ENCODE results near the gene SPRR1A.

The SPRR1A gene, protein sequence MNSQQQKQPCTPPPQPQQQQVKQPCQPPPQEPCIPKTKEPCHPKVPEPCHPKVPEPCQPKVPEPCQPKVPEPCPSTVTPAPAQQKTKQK

DNA sequence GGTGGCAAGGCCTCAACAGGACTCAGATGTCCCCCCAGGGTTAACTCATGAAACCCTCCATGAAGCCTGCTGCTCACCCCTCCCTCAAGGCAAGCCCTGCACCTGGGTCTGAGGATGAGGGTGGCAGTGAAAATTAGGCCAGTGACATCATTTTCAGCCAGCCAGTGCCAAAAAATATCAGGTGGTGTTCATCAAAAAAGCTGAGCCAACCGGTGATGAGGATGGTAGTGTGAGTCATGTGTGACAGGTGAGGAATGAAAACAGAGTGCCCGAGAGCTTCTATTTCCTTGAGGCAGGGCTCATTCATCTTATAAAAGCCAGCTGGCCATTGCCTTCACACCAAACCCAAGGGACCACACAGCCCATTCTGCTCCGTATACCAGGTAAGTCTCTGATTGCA lies at the start of gene SPRR1A:
TSS of gene SPRR1A (plus strand) at position 339 of the 400 bp plus-strand sequence. CDS start 1,150 bp downstream, outside the sequence.
- Mint-ChIP-seq H3K36me3 (no peaks in the 10 kb centered on the region), H3K4me1 (ENCODE audit: low read depth) (no peaks in the 10 kb centered on the region), H3K4me3 (no peak within 1 kb of the TSS), H3K27me3 (peaks cover 29% of the 10 kb centered on the region), H3K27ac (no peak within 1 kb of the TSS), H3K9me3 (ENCODE audit: low read depth) (no peaks in the 10 kb centered on the region)

DNA sequence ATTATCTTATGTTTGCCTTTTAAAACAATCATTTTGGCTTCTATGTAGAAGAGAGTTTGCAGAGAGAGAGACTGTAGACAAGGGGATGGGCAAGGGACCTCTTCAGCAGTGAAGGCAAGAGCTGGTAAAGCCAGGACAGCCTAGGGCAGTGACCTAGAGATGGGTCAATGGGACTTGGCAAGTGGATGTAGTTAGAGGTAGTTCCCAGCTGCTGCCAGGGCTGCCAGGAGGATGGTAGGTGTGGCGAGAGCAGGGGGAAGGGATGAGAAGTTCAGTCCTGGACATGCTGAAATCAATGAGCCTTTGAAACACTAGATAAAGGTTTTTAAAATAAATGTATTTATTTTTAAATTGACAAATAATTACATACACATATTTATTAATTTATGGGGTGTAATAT lies 43.3 kb upstream of the SPRR1A start:
- H3K27ac Mint-ChIP-seq = no peak overlapping the region
- peaks cover 4% of the 10 kb centered on the region for H3K27me3 Mint-ChIP-seq
- no peaks in the 10 kb centered on the region for H3K4me1 Mint-ChIP-seq (ENCODE audit: low read depth)
- H3K36me3 Mint-ChIP-seq = peaks cover 2% of the 10 kb centered on the region
- no peaks in the 10 kb centered on the region for H3K9me3 Mint-ChIP-seq (ENCODE audit: low read depth)
- no peak overlapping the region for H3K4me3 Mint-ChIP-seq

DNA sequence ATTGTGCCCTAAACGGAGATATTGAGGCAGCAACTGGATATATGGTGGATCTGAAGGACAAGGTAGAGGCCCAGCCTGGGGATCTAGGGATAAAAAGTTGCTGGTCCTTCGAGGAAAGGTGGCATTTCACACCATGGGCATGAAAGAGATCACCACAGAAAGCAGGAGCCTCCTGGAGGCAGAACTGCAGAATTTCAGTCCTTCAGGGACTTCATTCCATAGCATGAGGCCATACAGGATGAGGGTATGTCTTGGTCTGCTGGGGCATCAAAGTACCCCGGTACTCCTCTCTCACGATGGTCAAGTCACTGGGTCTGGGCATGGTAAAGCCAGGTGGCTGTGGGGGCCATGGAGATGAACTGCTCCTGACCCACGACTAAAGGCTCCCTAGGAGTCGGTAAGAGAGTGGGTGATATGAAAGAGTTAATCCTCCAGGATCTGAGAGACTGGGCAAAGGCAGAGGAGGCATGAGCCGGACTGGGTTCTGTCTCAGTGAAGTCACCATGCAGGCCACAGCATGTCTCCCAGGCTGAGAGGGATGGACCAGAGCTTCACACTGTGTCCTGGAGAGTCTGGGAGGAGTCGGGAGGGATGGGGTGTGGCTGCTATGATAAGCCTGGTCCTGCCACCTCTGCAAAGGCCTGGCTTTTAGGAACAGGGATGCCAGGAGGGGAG lies 42.7 kb upstream of the SPRR1A start:
- Mint-ChIP-seq H3K36me3 (peaks cover 2% of the 10 kb centered on the region), H3K4me3 (no peak overlapping the region), H3K27me3 (peaks cover 4% of the 10 kb centered on the region), H3K27ac (no peak overlapping the region), H3K4me1 (ENCODE audit: low read depth) (no peaks in the 10 kb centered on the region), H3K9me3 (ENCODE audit: low read depth) (no peaks in the 10 kb centered on the region)

DNA sequence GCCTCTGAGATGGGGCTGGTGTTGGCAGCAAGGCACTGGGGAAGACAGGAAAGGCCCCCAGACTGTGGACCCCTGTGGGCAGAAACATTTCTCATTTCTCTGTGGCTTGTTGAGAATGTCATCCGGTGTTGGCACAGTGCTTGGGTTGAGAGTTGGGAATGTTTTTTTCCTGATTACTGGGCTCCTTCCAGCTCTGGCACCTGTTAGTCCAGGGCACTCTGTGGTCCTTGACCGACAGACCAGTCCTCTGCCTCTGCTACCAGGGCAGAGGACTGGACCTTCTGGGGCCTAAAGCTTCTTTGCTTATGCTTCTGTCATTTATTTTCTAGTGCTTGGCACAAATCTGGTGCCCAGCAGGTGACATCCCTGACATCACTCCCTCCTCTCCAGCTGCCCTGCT lies 41.7 kb upstream of the SPRR1A start:
- Mint-ChIP-seq H3K36me3 (peaks cover 2% of the 10 kb centered on the region), H3K27me3 (peaks cover 3% of the 10 kb centered on the region), H3K9me3 (ENCODE audit: low read depth) (no peaks in the 10 kb centered on the region), H3K27ac (no peak overlapping the region), H3K4me1 (ENCODE audit: low read depth) (no peaks in the 10 kb centered on the region), H3K4me3 (no peak overlapping the region)

DNA sequence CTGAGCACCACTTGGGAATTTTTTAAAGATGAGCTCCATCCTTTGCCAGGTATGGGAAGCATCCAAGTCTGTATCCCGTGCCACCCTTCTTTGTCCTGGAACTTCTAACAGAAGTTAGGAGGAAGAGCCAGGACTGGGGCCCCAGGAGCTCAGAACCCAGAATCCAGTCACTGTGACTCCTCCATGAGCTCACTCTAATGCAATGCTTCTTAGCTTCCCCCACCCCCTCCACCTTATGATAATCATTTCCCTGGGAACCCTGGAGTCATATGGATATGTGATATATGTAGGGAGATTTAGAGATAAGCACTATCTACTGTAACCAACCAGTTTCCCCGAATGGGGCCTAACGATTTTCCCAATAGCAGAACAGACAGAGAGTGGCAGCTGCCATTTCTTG lies 37.6 kb upstream of the SPRR1A start:
- Mint-ChIP-seq H3K9me3 (ENCODE audit: low read depth) (no peaks in the 10 kb centered on the region), H3K27ac (no peak overlapping the region), H3K4me3 (no peak overlapping the region), H3K36me3 (no peaks in the 10 kb centered on the region), H3K27me3 (peaks cover 5% of the 10 kb centered on the region), H3K4me1 (ENCODE audit: low read depth) (no peaks in the 10 kb centered on the region)

DNA sequence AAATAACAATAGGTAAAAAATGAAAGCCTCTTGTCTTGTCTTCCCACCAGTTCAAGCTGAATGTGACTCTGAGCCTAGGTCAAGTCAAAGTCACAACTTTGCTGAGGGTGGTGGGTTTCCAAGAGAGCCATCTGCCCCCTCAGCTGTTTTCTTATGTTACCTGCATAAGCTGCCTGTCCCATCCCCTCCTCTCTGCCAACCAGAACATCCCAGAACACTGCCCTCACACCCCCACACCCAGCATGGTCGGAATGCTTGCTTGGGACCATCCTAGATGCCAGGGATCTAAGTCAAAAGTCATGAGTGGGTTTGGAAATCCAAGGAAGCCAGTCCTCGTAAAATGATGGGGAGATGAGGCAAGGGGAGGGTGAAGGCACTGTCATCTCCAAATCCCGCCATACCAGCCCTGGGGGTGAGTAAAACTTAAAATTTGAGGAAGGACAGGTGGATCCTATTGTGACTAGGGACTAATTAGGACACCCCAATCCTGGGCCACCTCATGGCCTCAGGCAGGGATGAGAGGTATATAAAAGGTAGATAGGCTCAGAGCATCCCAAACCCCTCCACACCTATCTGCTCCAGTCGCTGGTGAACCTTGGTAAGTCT lies 37.1 kb upstream of the SPRR1A start, which contains the start of gene SPRR5:
TSS of gene SPRR5 (plus strand) at position 556 of the 606 bp plus-strand sequence. CDS start 1,349 bp downstream, outside the sequence.
- Mint-ChIP-seq H3K4me3 (no peak within 1 kb of the TSS), H3K27ac (no peak within 1 kb of the TSS), H3K4me1 (ENCODE audit: low read depth) (no peaks in the 10 kb centered on the region), H3K9me3 (ENCODE audit: low read depth) (no peaks in the 10 kb centered on the region), H3K27me3 (peaks cover 6% of the 10 kb centered on the region), H3K36me3 (no peaks in the 10 kb centered on the region)

DNA sequence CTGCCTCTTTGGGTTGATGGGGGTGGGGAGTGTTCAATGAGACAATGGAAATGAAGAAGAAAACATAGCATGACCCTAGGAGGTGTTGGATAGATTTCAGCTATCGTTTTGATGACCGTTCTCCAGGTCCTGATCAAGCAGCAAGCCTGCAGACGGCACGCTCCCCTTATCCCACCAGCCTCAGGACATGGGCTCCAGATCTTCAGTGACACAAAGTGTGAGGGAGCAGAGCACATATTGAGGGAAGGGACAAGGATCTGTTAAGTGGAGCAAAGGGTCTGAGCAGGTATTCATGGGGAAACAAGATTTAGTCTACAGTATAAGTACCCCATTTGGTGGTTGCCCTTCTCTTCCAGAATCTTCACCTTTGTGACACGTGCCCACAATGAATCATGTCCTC lies 32.2 kb upstream of the SPRR1A start:
- no peak overlapping the region for H3K4me3 Mint-ChIP-seq
- no peaks in the 10 kb centered on the region for H3K9me3 Mint-ChIP-seq (ENCODE audit: low read depth)
- H3K27ac Mint-ChIP-seq = no peak overlapping the region
- H3K36me3 Mint-ChIP-seq = no peaks in the 10 kb centered on the region
- no peaks in the 10 kb centered on the region for H3K4me1 Mint-ChIP-seq (ENCODE audit: low read depth)
- peaks cover 6% of the 10 kb centered on the region for H3K27me3 Mint-ChIP-seq

DNA sequence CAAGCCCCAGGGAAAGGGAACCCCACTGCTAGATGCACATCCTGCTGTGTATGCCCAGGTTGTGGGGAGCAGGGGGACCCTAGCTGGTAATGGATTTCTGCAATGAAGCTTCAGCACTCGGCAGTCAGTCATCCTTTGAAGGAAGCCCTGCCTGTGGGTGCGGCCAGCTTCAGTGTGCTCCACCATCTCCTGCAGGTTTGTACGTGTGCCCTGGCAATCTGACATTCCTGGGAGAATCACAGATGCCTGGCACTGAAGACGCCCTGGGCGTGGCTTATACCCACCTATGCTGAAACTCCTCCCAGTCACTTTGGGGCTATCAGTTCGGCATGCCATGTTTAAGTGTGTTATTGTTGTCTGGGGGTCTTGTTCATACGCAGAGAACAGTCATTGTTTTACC lies 30.1 kb upstream of the SPRR1A start:
- peaks cover 4% of the 10 kb centered on the region for H3K27me3 Mint-ChIP-seq
- H3K4me3 Mint-ChIP-seq = no peak overlapping the region
- no peak overlapping the region for H3K27ac Mint-ChIP-seq
- no peaks in the 10 kb centered on the region for H3K4me1 Mint-ChIP-seq (ENCODE audit: low read depth)
- H3K36me3 Mint-ChIP-seq = no peaks in the 10 kb centered on the region
- H3K9me3 Mint-ChIP-seq (ENCODE audit: low read depth) = no peaks in the 10 kb centered on the region

DNA sequence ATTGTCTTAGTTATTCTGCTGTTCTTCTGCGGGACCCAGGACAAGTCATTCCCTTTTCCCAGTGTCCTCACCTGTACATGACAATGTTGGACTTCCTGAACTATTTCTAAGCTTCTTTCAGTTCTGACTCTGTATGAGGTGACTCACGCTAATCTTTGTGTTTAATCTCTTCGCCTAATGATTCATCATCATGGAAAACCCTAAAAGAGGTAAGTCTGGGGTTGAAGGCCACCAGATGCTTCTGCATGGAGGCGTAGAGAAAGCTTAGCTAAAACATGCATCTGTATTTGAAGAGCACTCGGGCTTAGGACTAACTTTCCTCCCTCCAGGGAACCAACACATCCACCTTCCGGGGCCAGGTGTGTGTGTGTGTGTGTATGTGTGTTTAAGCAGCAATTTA lies 29.4 kb upstream of the SPRR1A start:
- H3K9me3 Mint-ChIP-seq (ENCODE audit: low read depth) = no peaks in the 10 kb centered on the region
- H3K4me3 Mint-ChIP-seq = no peak overlapping the region
- H3K36me3 Mint-ChIP-seq = no peaks in the 10 kb centered on the region
- H3K4me1 Mint-ChIP-seq (ENCODE audit: low read depth) = no peaks in the 10 kb centered on the region
- peaks cover 4% of the 10 kb centered on the region for H3K27me3 Mint-ChIP-seq
- H3K27ac Mint-ChIP-seq = no peak overlapping the region

DNA sequence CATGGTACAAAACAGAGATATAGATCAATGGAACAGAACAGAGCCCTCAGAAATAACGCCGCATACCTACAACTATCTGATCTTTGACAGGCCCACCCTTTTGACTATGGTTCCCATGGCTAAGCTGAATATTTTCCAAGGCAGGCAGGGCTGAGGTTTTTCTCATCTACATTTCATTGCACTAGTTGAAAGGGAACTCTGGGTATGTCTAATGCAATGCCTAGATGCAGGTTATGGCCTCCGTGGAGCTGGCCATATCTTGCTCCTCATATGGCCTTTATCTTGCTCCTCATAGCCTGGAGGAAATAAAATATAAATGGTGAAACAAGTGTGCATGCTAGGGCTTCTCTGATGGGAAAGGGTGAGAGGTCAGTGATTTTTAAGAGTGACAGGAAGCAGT lies 26.3 kb upstream of the SPRR1A start:
- no peaks in the 10 kb centered on the region for H3K9me3 Mint-ChIP-seq (ENCODE audit: low read depth)
- H3K27me3 Mint-ChIP-seq = peaks cover 4% of the 10 kb centered on the region
- H3K4me3 Mint-ChIP-seq = no peak overlapping the region
- no peaks in the 10 kb centered on the region for H3K4me1 Mint-ChIP-seq (ENCODE audit: low read depth)
- no peak overlapping the region for H3K27ac Mint-ChIP-seq
- H3K36me3 Mint-ChIP-seq = no peaks in the 10 kb centered on the region

DNA sequence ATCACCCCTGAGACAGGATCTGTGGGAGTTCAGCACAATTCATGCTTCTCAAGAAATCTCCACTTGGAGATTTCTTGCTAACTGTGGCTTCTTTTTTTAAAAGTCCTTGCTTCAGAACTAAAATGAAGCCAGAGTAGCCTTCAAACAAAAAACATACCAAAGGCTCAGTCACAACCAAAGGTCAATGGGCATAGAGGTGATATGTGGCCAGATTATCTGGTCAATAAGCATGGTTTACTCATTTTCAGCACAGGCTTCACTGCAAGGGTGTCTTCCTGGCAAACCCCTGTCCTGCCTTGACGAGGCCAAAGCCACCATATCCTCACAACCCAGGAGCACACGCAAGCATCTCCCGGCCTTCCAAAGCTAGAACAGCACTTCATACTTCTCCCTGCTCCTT lies 24.6 kb upstream of the SPRR1A start:
- Mint-ChIP-seq H3K4me1 (ENCODE audit: low read depth) (no peaks in the 10 kb centered on the region), H3K36me3 (no peaks in the 10 kb centered on the region), H3K27me3 (peaks cover 4% of the 10 kb centered on the region), H3K4me3 (no peak overlapping the region), H3K9me3 (ENCODE audit: low read depth) (no peaks in the 10 kb centered on the region), H3K27ac (no peak overlapping the region)

DNA sequence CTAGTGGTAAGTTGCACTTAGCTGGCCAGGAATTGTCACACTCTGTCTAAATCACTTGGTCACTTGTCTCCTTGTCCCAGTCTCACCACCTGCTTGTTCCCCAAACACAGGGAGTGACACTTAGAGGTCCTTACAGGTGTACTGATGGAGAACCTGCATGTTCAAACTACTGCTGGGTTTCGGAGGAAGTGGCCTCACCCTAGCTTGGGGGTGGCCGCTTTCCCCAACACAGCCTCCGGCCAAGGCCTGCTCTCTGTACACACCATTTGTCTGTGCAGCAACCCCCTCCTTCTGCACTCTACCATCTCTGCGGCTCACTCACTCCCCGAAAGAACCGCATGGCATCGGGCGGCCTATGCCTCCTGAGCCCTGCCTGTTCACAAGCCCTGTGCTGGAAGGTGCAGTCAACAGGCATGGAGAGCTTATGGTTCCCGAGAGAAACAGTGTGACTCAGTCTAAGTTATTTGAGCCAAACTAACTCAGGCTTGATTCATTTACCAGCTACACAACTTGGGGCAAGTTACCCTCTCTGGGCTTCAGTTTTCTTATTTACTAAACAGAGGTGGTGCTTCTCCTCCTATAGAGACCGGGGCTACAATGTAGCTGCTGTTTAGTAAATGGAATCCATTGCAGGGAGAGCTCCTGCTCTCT lies 24.0 kb upstream of the SPRR1A start:
- H3K4me3 Mint-ChIP-seq = no peak overlapping the region

DNA sequence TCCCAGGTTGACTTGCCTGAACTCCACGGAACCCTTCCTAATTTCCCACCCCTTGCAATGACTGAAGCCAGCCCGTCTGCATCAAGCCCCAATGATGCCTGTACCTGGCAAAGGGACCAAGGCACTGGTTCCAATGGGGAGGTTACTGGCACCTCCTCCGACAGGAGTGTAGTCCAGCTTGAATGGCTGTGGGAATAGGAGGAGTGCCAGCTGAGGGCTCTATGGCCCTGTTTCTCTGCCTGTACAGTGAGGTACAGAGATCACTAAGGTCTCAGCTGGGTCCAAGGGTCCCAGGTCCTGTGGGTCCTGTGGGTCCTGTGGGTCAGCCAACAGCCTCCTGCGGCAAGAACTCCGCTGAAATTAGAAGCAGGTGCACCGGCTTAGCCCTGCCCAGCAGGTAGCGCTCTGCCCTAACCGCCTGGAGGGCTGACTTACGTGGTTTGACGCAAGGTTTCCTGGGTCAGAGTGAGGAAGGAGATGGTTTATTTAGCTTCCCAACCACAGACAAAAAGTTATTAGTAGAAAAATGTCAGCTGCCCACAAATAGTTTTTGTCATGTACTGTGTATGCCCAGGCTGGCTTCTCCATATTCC lies 23.3 kb upstream of the SPRR1A start:
- no peak overlapping the region for H3K4me3 Mint-ChIP-seq
- no peaks in the 10 kb centered on the region for H3K36me3 Mint-ChIP-seq
- H3K9me3 Mint-ChIP-seq (ENCODE audit: low read depth) = no peaks in the 10 kb centered on the region
- H3K4me1 Mint-ChIP-seq (ENCODE audit: low read depth) = no peaks in the 10 kb centered on the region
- peaks cover 4% of the 10 kb centered on the region for H3K27me3 Mint-ChIP-seq
- no peak overlapping the region for H3K27ac Mint-ChIP-seq

More for the DNA sequence above, 24.0 kb upstream of the SPRR1A start:
- Mint-ChIP-seq H3K27me3 (peaks cover 4% of the 10 kb centered on the region), H3K9me3 (ENCODE audit: low read depth) (no peaks in the 10 kb centered on the region), H3K4me1 (ENCODE audit: low read depth) (no peaks in the 10 kb centered on the region), H3K36me3 (no peaks in the 10 kb centered on the region), H3K27ac (no peak overlapping the region)

DNA sequence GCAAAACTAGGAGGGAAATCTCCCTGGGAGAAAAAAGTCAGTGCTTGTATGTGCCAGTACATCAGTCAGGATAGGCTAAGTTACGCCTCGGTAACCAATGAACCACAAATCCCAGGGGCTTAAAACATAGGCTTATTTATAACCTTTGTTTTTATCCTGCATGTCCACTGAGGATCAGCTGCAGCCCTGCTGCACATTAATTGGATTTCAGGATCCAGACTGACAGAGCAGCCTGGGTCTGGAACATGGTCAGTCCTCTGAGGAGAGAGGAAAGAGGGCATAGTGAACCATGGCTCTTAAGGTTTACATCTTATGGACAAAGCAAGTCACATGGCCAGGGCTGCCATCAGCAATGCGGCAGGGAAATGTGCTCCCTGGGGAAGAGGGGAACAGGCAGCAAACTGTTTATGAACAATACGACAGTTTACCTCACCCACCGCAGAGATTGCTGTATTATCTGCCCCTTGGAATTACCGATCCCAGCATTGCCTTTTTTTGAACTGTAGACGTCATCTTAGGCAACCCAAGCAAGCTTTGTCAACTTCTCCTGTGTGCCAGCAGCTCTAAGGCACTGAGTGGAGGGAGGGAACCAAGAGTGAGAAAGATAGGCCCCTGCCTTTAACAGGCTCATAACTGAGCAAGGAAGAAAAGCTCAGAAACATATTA lies 22.5 kb upstream of the SPRR1A start:
- Mint-ChIP-seq H3K9me3 (ENCODE audit: low read depth) (no peaks in the 10 kb centered on the region), H3K27ac (no peak overlapping the region), H3K27me3 (peaks cover 4% of the 10 kb centered on the region), H3K4me3 (no peak overlapping the region), H3K36me3 (no peaks in the 10 kb centered on the region), H3K4me1 (ENCODE audit: low read depth) (no peaks in the 10 kb centered on the region)
